Mesodermal cell (in vitro differentiated cells): ENCODE results near the gene SYNE1.
"Not testable (repeated sequence)": the region's sequence is repeated elsewhere in the genome, so short reads cannot be mapped to it uniquely, and the experiment has no call there.

Experiments
- H3K27ac ChIP-seq: 2 replicates; pipeline ENCODE4 v1.7.0; 2013; ENCODE audit warnings: mild to moderate bottlenecking, low read depth, low read length, moderate library complexity; ENCODE audit not compliant: severe bottlenecking
- H3K36me3 ChIP-seq: 2 replicates; pipeline ENCODE4 v1.7.1; 2013; ENCODE audit warnings: mild to moderate bottlenecking, low read length, moderate library complexity; ENCODE audit not compliant: control insufficient read depth, insufficient read depth
- H3K4me1 ChIP-seq: one replicate; pipeline ENCODE4 v1.7.1; 2013; ENCODE audit warnings: mild to moderate bottlenecking, low read length; ENCODE audit not compliant: insufficient read depth, control insufficient read depth, poor library complexity, severe bottlenecking
- H3K4me3 ChIP-seq: 2 replicates; pipeline ENCODE4 v1.7.0; 2013; ENCODE audit warnings: low read length, control low read depth, mild to moderate bottlenecking; ENCODE audit not compliant: insufficient read depth, poor library complexity, severe bottlenecking; ENCODE audit errors: extremely low read depth
- H3K9me3 ChIP-seq: 2 replicates; pipeline ENCODE4 v1.7.1; 2013; ENCODE audit warnings: mild to moderate bottlenecking, low read length, moderate library complexity; ENCODE audit not compliant: control insufficient read depth
- WGBS, 2 experiments: methylation state at CpG; one replicate each; pipeline ENCODE4 v1.1.5; 2013; ENCODE audit warnings: missing lambda C conversion rate in 2 of 2; ENCODE audit not compliant: insufficient coverage in 2 of 2; 5-methylcytosine and 5-hydroxymethylcytosine counted together

SYNE1 gene

GRCh38 chr6:152146385-152146784 lies 490.8 kb downstream of the SYNE1 start:
- Histone ChIP-seq H3K27ac (no peak overlapping the region), H3K4me3 (no peak overlapping the region), H3K9me3 (no peaks in the 10 kb centered on the region), H3K36me3 (peaks cover 42% of the 10 kb centered on the region), H3K4me1 (peaks cover 7% of the 10 kb centered on the region)
- no CpG with 5 or more reads among the region's 1 CpG for WGBS, 2 experiments

DNA sequence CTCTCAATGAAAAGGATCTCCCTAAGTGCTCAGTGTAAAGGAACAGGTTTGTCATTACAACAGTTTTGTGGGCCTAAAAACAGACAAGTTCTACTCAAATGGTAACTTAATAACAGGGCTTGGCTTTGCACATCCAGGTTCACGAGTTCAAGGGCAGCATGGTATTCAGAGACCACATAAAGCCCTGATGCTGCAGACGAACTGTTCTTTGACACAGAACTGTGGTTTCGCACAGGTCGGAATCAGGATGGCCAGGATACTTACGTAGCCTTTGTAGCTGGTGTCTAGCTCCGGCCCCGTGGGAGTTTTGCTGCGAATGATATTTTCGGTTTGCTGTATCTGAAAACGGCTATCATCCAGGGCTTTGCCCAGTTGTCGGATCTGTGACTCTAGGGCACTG lies 493.8 kb downstream of the SYNE1 start:
- Histone ChIP-seq H3K36me3 (peaks cover 32% of the 10 kb centered on the region), H3K4me1 (peaks cover 7% of the 10 kb centered on the region), H3K4me3 (no peak overlapping the region), H3K27ac (no peak overlapping the region), H3K9me3 (no peaks in the 10 kb centered on the region)
- WGBS, 2 experiments, result 93 to 95% methylated on average over 9 to 10 of the region's 11 CpGs

DNA sequence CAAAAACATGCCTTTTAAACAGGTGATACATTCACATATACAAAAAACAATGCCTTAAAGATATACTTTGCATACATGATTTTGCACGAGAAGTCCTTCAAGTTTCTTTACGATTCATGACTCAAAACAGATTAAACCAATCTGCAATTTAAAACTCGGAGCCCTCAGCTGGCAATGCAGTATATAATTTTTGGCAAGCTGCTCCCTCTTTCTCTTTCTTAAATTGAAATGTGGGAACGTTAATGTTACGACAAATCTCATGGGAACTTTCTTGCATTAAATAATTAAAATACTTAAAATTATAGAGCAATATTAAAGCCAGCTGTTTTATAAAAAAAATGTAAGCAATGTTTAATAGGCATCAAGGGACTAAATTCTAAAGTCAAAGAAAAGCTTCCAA lies 495.1 kb downstream of the SYNE1 start:
- no peak overlapping the region for H3K27ac ChIP-seq
- H3K9me3 ChIP-seq, result no peaks in the 10 kb centered on the region
- WGBS, 2 experiments, result 97% methylated on average over 3 of the region's 5 CpGs; no CpG with 5 or more reads in 1 of the 2 experiments
- H3K4me1 ChIP-seq, result peaks cover 7% of the 10 kb centered on the region
- H3K36me3 ChIP-seq, result peaks cover 31% of the 10 kb centered on the region
- no peak overlapping the region for H3K4me3 ChIP-seq

- H3K36me3 ChIP-seq, result peaks cover 50% of the 10 kb centered on the region
- H3K4me1 ChIP-seq, H3K9me3 ChIP-seq, H3K4me3 ChIP-seq, H3K27ac ChIP-seq: not testable (repeated sequence)
- 92% methylated on average over 2 of the region's 6 CpGs; no CpG with 5 or more reads in 1 of the 2 experiments for WGBS, 2 experiments
These were observed 498.8 kb downstream of the SYNE1 start for GRCh38 chr6:152138344-152138743.

GRCh38 chr6:152136449-152136825 lies 500.7 kb downstream of the SYNE1 start:
- 81 to 94% methylated on average over 3 to 7 of the region's 8 CpGs for WGBS, 2 experiments
- Histone ChIP-seq H3K4me3 (no peak overlapping the region), H3K9me3 (no peaks in the 10 kb centered on the region), H3K27ac (no peak overlapping the region), H3K4me1 (no peaks in the 10 kb centered on the region), H3K36me3 (peaks cover 66% of the 10 kb centered on the region)

- Histone ChIP-seq H3K4me3 (no peak overlapping the region), H3K36me3 (peaks cover 68% of the 10 kb centered on the region), H3K27ac (no peak overlapping the region), H3K9me3 (no peaks in the 10 kb centered on the region), H3K4me1 (no peaks in the 10 kb centered on the region)
- 92 to 95% methylated on average over 6 of the region's 8 CpGs for WGBS, 2 experiments
These were observed 501.3 kb downstream of the SYNE1 start for GRCh38 chr6:152135755-152136448.

DNA sequence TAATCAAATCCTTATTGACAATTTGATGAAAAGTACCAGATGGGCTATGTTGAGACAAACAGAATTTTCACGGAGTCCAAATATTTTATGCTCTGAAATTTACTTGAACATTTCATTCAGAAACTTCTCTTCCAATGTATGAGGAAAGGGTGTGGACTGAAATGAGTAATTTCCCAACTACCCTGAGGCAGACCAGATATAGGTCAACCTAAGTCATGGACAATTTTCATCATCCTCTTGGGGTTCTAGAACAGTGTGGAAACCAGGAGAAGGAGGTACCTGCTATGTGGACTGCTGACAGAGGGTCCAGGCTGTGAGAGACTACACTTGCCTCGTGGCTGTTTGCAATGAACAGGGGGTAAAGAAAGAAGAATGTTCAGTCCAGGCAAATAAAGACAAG lies 506.7 kb downstream of the SYNE1 start:
- WGBS, 2 experiments, result no CpG with 5 or more reads among the region's 2 CpGs
- no peak overlapping the region for H3K4me3 ChIP-seq
- H3K4me1 ChIP-seq, result peaks cover 17% of the 10 kb centered on the region
- no peaks in the 10 kb centered on the region for H3K9me3 ChIP-seq
- H3K27ac ChIP-seq, result no peak overlapping the region
- peaks cover 42% of the 10 kb centered on the region for H3K36me3 ChIP-seq

- 67 to 75% methylated on average over 6 to 7 of the region's 9 CpGs for WGBS, 2 experiments
- peaks cover 17% of the 10 kb centered on the region for H3K4me1 ChIP-seq
- peak overlapping the region; percentile 68 for H3K27ac ChIP-seq
- no peak overlapping the region for H3K4me3 ChIP-seq
- H3K36me3 ChIP-seq, result peaks cover 35% of the 10 kb centered on the region
- H3K9me3 ChIP-seq, result no peaks in the 10 kb centered on the region
These were observed 507.4 kb downstream of the SYNE1 start for GRCh38 chr6:152129691-152130151.

DNA sequence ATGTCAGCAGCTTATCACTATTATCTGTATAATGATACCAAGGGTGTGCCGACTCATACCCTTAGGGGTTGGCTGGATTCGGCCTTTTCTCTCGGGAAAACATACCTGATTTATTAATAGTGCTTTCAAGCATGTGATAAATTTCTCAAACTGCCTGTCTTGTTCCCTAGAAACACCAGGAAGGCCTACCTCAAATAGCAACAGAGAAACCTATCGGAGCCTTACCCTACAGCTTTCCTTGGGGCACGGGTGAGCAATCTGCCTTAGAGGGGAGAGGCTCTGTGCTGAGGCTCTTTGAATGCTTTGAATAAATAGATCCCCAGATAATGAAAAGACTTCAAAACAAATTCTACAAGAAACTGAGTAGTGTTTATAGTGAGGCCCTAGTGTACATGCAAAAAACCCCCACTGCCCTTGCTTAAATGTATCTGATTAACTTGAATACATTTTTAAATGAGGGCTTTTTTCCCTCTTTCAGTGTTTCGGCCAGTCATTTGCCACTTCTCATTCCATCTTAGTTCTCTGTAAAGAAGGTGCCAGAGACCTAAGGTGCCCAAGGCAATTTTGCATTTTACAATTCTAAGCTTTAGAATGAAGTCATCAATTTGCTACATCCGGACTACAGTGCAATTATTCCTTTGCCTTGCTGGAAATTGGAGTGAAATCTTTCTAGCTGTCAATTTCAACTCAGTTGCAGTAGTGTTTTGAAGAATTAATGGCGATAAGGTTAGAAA lies 509.6 kb downstream of the SYNE1 start:
- WGBS, 2 experiments, result 90 to 100% methylated on average over 1 to 5 of the region's 8 CpGs
- Histone ChIP-seq H3K4me3 (no peak overlapping the region), H3K36me3 (peaks cover 18% of the 10 kb centered on the region), H3K4me1 (peaks cover 17% of the 10 kb centered on the region), H3K9me3 (no peaks in the 10 kb centered on the region), H3K27ac (no peak overlapping the region)

GRCh38 chr6:152124429-152125074 lies 512.6 kb downstream of the SYNE1 start:
- Histone ChIP-seq H3K9me3 (no peaks in the 10 kb centered on the region), H3K4me3 (no peak overlapping the region), H3K4me1 (peaks cover 14% of the 10 kb centered on the region), H3K27ac (no peak overlapping the region), H3K36me3 (peaks cover 27% of the 10 kb centered on the region)
- 100% methylated on average over 1 of the region's 3 CpGs; no CpG with 5 or more reads in 1 of the 2 experiments for WGBS, 2 experiments
